NCI-H748 treated with DMSO at 0.1 percent for 48 hours (cell line): Measurements from ENCODE around the gene ZNHIT2.
"Not testable (repeated sequence)": the region's sequence is repeated elsewhere in the genome, so short reads cannot be mapped to it uniquely, and the experiment has no call there.

ENCODE experiments used
- DNase-seq: peaks from one replicate; lab custom pipeline; 2025; lab: John Stamatoyannopoulos, UW

Gene ZNHIT2

GRCh38 chr11:65117206-65118096 is at the start of gene ZNHIT2:
ZNHIT2 (minus strand) TSS chr11:65117701; CDS start chr11:65117653, 48 bp downstream.
- DNase-seq, result peak; percentile 93

- DNase-seq, result no peak
Measured at GRCh38 chr11:65166893-65167292, 49.4 kb upstream of the ZNHIT2 start.

DNA sequence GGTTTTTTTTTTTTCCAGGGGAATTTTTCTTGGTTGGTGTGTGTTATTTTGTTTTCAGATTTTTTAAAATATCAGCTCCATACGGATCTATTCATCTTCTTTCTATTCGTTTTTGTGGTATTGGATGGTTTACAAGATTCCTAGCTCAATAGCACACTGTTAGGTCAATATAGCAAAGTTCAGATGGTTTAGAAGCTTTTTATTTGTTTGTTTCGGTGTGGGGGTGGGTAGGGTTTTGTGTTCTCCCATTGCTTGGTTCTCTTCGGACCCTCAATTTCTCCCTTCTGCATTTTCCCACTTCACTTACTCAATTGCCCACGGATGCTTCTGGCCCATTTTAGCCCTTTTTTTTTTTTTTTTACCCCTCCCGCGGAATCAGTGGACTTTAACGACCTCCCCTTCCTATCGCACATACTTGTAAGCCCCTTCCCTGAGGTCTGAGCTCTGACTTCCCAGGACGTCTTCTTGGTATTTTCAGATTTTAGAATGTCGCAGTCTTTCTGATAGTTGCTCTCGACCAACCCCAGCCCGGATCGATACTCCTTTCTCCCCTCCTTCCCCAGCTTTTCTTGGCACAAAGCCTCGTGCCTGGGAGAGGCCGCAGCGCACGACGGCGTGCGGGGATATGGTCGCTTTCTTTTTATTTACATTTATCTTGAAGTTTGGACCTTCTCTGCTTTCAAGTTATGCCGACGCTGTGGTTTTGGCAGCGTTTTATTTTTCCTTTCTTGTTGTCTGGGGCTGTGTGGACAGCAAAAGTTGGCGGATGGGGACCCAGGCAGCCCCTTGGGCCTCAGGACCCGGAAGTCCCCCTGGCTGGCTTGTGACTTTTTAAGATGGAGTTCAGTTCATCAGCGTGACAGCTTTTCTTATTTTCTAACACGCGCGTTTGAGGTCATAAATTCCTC is 48.2 kb upstream of the ZNHIT2 start:
- no peak for DNase-seq

DNA sequence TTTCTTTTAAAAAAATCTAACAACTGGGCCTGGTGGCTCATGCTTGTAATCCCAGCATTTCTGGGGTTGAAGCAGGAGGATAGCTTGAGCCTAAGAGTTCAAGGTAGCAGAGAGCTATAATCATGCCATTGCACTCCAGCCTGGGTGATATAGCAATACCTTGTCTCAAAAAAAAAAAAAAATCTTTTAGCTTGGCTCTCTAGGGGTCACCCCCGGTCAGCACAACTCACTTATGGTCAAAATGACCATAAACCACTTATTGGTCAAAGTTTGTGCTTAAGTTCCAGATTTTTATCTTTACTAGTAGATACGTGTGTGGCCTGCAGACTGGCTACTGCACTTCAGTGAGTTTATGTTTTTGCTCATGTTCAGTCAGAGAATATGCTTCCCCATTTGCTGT is 46.2 kb upstream of the ZNHIT2 start:
- no peak for DNase-seq

DNA sequence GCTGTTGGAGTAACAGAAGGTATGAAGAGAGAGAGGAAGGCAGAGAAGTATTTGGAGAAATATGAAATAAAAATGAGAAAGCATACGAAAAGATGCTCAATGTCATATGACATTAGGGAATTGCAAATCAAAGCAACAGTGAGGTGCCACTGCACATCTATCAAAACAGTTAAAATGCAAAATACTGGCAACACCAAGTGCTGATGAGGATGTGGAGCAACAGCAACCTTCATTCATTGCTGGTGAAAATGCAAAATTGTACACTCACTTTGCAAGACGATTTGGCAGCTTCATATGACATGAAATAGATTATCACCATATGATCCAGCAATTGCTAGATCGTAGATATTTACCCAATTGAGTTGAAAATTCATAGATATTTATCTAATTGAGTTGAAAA is 43.1 kb upstream of the ZNHIT2 start:
- no peak for DNase-seq

GRCh38 chr11:65159012-65159411 is 41.5 kb upstream of the ZNHIT2 start:
- DNase-seq, result no peak

DNA sequence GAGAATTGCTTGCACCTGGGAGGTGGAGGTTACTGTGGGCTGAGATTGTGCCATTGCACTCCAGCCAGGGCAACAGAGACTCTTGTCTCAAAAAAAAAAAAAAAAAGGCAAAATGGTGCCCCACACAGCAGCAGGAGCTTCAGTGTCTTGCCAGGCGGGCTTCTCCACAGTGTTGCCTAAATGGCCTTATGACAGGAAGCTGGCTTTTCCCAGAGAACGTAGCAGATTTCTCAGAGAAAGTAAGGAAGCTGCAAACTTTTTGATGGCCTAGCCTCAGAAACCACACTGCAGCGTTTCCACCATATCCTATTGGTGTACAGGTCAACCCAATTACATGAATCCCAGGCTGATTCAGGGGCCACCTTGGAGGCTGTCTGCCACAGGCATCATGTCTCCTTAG is 39.8 kb upstream of the ZNHIT2 start:
- no peak for DNase-seq

GRCh38 chr11:65156926-65157325 is 39.4 kb upstream of the ZNHIT2 start:
- DNase-seq, result no peak

DNA sequence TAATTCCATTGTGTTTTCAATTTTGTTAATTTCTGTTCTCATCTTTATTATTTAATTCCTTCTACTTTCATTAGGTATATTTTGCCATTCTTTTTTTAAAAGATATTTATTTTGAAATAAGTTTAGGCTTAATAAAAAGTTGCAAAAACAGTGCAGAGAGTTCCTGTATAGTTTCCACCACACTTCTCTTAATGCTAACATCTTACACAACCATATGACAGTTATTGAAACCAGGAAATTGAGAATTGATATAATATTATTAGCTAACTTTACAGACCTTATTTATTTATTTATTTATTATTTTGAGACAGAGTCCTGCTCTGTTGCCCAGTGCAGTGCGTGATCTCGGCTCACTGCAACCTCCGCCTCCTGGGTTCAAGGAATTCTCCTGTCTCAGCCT is 38.8 kb upstream of the ZNHIT2 start:
- DNase-seq, result no peak

DNA sequence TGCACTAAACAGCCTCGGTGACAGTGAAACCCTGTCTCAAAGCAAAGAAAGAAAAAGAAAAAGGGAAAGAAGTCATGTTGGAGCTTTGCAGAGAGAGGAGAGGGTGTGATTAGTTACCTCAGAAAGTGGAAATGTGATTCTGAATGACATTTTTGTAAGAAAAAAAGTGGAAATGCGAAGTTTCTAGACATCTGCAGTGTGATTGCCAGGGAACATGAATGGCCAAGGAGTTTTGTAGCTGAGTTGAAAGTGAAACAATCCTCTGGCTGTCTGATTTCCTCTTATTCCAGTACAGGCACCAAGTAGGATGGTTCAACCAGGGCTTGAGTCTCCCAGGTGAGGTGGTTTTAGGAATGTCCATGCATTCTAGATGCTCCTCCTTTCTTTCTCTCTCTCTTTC is 34.6 kb upstream of the ZNHIT2 start:
- DNase-seq, result no peak

DNA sequence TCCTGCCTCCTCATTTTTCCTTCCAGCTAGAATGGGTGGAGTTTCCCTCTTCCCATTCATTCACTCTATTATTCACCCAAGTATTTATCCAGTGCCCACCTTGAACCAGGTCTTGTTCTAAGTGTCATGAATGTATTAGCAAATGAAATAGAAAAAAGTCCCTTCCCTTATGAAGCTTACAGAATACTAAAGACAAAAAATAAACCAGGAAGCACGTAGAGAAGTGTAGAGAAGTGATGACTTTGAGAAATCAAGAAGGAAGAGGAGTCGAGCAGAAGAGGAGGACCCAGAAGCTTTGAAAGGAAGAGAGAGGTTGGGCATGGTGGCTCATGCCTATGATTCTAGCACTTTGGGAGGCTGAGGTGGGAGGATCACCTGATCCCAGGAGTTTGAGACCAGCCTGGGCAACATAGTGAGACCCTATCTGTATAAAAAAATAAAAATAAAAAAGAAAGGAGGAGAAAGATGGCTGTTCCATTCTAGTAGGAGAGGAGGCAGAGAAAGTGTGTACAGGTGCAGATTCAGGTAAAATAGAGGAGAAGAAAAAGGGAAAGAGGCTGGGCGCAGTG is 33.9 kb upstream of the ZNHIT2 start:
- no peak for DNase-seq

- DNase-seq, result no peak
Measured at GRCh38 chr11:65150509-65151299, 33.2 kb upstream of the ZNHIT2 start.

DNA sequence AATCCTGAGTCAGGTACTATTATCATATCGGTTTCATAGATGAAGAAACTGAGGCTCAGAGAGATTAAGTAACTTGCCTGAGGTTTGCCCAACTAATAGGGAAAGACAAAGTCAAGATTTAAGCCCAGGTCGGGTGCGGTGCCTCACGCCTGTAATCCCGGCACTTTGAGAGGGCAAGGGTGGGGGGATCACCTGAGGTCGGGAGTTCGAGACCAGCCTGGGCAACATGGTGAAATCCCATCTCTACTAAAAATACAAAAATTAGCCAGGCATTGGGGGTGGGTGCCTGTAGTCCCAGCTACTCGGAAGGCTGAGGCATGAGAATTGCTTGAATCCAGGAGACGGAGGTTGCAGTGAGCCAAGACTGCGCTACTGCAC is 32.6 kb upstream of the ZNHIT2 start:
- not testable (repeated sequence) for DNase-seq

- DNase-seq, result no peak
Measured at GRCh38 chr11:65148657-65149056, 31.2 kb upstream of the ZNHIT2 start.

GRCh38 chr11:65147352-65148075 is 30.0 kb upstream of the ZNHIT2 start:
- no peak for DNase-seq

GRCh38 chr11:65141896-65142494 is 24.5 kb upstream of the ZNHIT2 start:
- no peak for DNase-seq

GRCh38 chr11:65136515-65137096 is 19.1 kb upstream of the ZNHIT2 start:
- DNase-seq, result no peak

- peak; percentile 22 for DNase-seq
Measured at GRCh38 chr11:65135633-65136145, 18.2 kb upstream of the ZNHIT2 start.

GRCh38 chr11:65134952-65135632 is 17.6 kb upstream of the ZNHIT2 start:
- DNase-seq, result peak; percentile 98
